HepG2 (cell line): ENCODE results near the gene PLA2G2A.

Source experiments
- HMG20A ChIP-seq: IDR thresholded peaks from 2 replicates; pipeline ENCODE4 v1.6.1; 2016; ENCODE audit warnings: borderline replicate concordance
- KMT2B ChIP-seq: IDR thresholded peaks from 2 replicates; pipeline ENCODE4 v1.6.1; 2016; ENCODE audit warnings: missing genetic modification reagents, missing compliant biosample characterization
- PLRG1 ChIP-seq: fragments of 450-650 bp; conservative IDR thresholded peaks from 2 replicates; pipeline ENCODE4 v1.6.1; 2016
- POLR2A ChIP-seq, 2 experiments: IDR thresholded peaks; 2 replicates each; pipeline ENCODE4 v1.6.1; 2011; ENCODE audit warnings: low read depth in 2 of 2, low read length in 2 of 2, mild to moderate bottlenecking in 1 of 2, moderate library complexity in 1 of 2; ENCODE audit not compliant: insufficient read depth in 1 of 2
- TF ChIP-seq, protein P1 (sequence below): IDR thresholded peaks from 2 replicates; pipeline ENCODE4 v1.6.1; 2016; ENCODE audit warnings: missing genetic modification reagents, missing compliant biosample characterization

- TF ChIP-seq POLR2A (IDR thresholded peaks at IDR 0.05; ENCODE audit: insufficient read depth in 1 of 2, low read depth in 2 of 2, low read length in 2 of 2) = no peak
- no peak for TF ChIP-seq HMG20A (CRISPR knock-in tag)
- no peak for TF ChIP-seq PLRG1
- TF ChIP-seq, protein P1, sequence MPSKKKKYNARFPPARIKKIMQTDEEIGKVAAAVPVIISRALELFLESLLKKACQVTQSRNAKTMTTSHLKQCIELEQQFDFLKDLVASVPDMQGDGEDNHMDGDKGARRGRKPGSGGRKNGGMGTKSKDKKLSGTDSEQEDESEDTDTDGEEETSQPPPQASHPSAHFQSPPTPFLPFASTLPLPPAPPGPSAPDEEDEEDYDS (CRISPR knock-in tag) = no peak
- TF ChIP-seq KMT2B (CRISPR knock-in tag) = no peak
Observed at GRCh38 chr1:19957779-19958178, 21.6 kb downstream of the PLA2G2A start.
